HEK293 (cell line): ENCODE results near the gene TTC31.

Experiments used
- CTCF ChIA-PET: fragments of 350-600 bp; formaldehyde crosslinking; extraction: SDS; loops from one replicate; lab custom pipeline; 2021; ENCODE audit warnings: antibody characterized with exemption; lab: Yijun Ruan, JAX
- POLR2A ChIA-PET: fragments of 300-600 bp; formaldehyde crosslinking; extraction: SDS; loops from one replicate; lab custom pipeline; 2020; ENCODE audit warnings: antibody characterized with exemption, inconsistent platforms; lab: Yijun Ruan, JAX
- H3K27ac ChIP-seq: fragments of 200-500 bp; sonication (Bioruptor generic); 2 replicates; pipeline ENCODE4 v1.5.1; 2014; ENCODE audit warnings: low read depth, low read length, control low read depth, inconsistent platforms; ENCODE audit errors: extremely low read depth
- H3K36me3 ChIP-seq, 2 experiments: fragments of 200-500 bp in 1 of 2; sonication (Bioruptor generic) in 1 of 2; 1 replicate in 1 of 2; 2 replicates in 1 of 2; pipeline ENCODE4 v1.5.1; 2014 to 2017; ENCODE audit warnings: inconsistent platforms in 2 of 2, low read length in 2 of 2; ENCODE audit not compliant: control insufficient read depth in 2 of 2, insufficient read depth in 1 of 2
- H3K4me1 ChIP-seq: fragments of 200-500 bp; sonication (Bioruptor generic); 2 replicates; pipeline ENCODE4 v1.5.1; 2014; ENCODE audit warnings: mild to moderate bottlenecking, low read length, inconsistent platforms; ENCODE audit not compliant: control insufficient read depth, insufficient read depth
- H3K4me3 ChIP-seq: 2 replicates; pipeline ENCODE4 v1.5.1; 2011; ENCODE audit warnings: low read depth, mild to moderate bottlenecking, control low read depth, low read length, moderate library complexity
- H3K9me3 ChIP-seq: fragments of 200-500 bp; sonication (Bioruptor generic); 2 replicates; pipeline ENCODE4 v1.5.1; 2014; ENCODE audit warnings: low read depth, low read length, inconsistent platforms; ENCODE audit not compliant: control insufficient read depth, insufficient read depth
- AEBP2 ChIP-seq: fragments of 450-650 bp; formaldehyde crosslinking; IDR thresholded peaks from 2 replicates; pipeline ENCODE4 v1.5.1; 2016; ENCODE audit warnings: missing biosample characterization, missing genetic modification characterization, borderline replicate concordance
- GLI2 ChIP-seq: fragments of 450-650 bp; formaldehyde crosslinking; IDR thresholded peaks from 2 replicates; pipeline ENCODE4; 2017; ENCODE audit warnings: missing biosample characterization, missing genetic modification characterization, low read depth, borderline replicate concordance
- INSM2 ChIP-seq: fragments of 450-650 bp; formaldehyde crosslinking; IDR thresholded peaks from 2 replicates; pipeline ENCODE4 v1.5.1; 2016; ENCODE audit warnings: missing biosample characterization, missing genetic modification characterization
- KLF7 ChIP-seq: fragments of 450-650 bp; formaldehyde crosslinking; IDR thresholded peaks from 2 replicates; pipeline ENCODE4 v1.5.1; 2016; ENCODE audit warnings: missing biosample characterization, missing genetic modification characterization, borderline replicate concordance
- KLF9 ChIP-seq: fragments of 450-650 bp; formaldehyde crosslinking; IDR thresholded peaks from 2 replicates; pipeline ENCODE4 v1.5.1; 2016; ENCODE audit warnings: missing biosample characterization, missing genetic modification characterization, low read depth
- PRDM10 ChIP-seq: fragments of 450-650 bp; formaldehyde crosslinking; IDR thresholded peaks from 2 replicates; pipeline ENCODE4 v1.5.1; 2016; ENCODE audit warnings: missing biosample characterization, missing genetic modification characterization
- SP2 ChIP-seq: fragments of 450-650 bp; formaldehyde crosslinking; IDR thresholded peaks from 2 replicates; pipeline ENCODE4 v1.5.1; 2016; ENCODE audit warnings: missing biosample characterization, missing genetic modification characterization
- ZNF112 ChIP-seq: fragments of 450-650 bp; formaldehyde crosslinking; IDR thresholded peaks from 2 replicates; pipeline ENCODE4 v1.5.0; 2017; ENCODE audit warnings: missing biosample characterization, missing genetic modification characterization
- ZNF121 ChIP-seq: fragments of 450-650 bp; formaldehyde crosslinking; IDR thresholded peaks from 2 replicates; pipeline ENCODE4 v1.5.1; 2016; ENCODE audit warnings: missing biosample characterization, missing genetic modification characterization
- ZNF138 ChIP-seq: fragments of 450-650 bp; formaldehyde crosslinking; IDR thresholded peaks from 2 replicates; pipeline ENCODE4 v1.5.1; 2016; ENCODE audit warnings: missing biosample characterization, missing genetic modification characterization, borderline replicate concordance
- ZNF221 ChIP-seq: fragments of 450-650 bp; formaldehyde crosslinking; IDR thresholded peaks from 2 replicates; pipeline ENCODE4 v1.5.1; 2017; ENCODE audit warnings: missing biosample characterization, missing genetic modification characterization, borderline replicate concordance
- ZNF248 ChIP-seq: fragments of 450-650 bp; formaldehyde crosslinking; IDR thresholded peaks from 2 replicates; pipeline ENCODE4 v1.5.1; 2017; ENCODE audit warnings: missing biosample characterization, missing genetic modification characterization
- ZNF274 ChIP-seq, 2 experiments: fragments of 200-500 bp in 1 of 2; fragments of 450-650 bp in 1 of 2; sonication (Bioruptor generic) in 1 of 2; formaldehyde crosslinking in 1 of 2; IDR thresholded peaks; 2 replicates each; pipeline versions ENCODE4 v1.5.1 to v1.6.1; 2014 to 2016; ENCODE audit warnings: borderline replicate concordance in 1 of 2, inconsistent platforms in 1 of 2, low read length in 1 of 2, missing biosample characterization in 1 of 2, missing genetic modification characterization in 1 of 2
- ZNF394 ChIP-seq: fragments of 450-650 bp; formaldehyde crosslinking; IDR thresholded peaks from 2 replicates; pipeline ENCODE4 v1.5.1; 2016; ENCODE audit warnings: missing biosample characterization, missing genetic modification characterization, mild to moderate bottlenecking, moderate library complexity, borderline replicate concordance
- ZNF449 ChIP-seq: fragments of 450-650 bp; formaldehyde crosslinking; IDR thresholded peaks from 2 replicates; pipeline ENCODE4 v1.5.1; 2017; ENCODE audit warnings: missing biosample characterization, mild to moderate bottlenecking, missing genetic modification characterization, moderate library complexity
- ZNF473 ChIP-seq: fragments of 450-650 bp; formaldehyde crosslinking; IDR thresholded peaks from 2 replicates; pipeline ENCODE4 v1.5.1; 2017; ENCODE audit warnings: missing biosample characterization, missing genetic modification characterization
- ZNF670 ChIP-seq: fragments of 450-650 bp; formaldehyde crosslinking; IDR thresholded peaks from 2 replicates; pipeline ENCODE4 v1.5.1; 2016; ENCODE audit warnings: missing biosample characterization, missing genetic modification characterization, low read depth
- ZNF837 ChIP-seq: fragments of 450-650 bp; formaldehyde crosslinking; IDR thresholded peaks from 2 replicates; pipeline ENCODE4 v1.5.1; 2016; ENCODE audit warnings: missing biosample characterization, missing genetic modification characterization

The TTC31 gene

GRCh38 chr2:74510272-74510671, 27.4 kb downstream of the TTC31 start:
- CTCF ChIA-PET, result interaction anchor here (0.8 to 1.2 kb wide), 5 partner anchors 19 to 175 kb away, joined by 3 to 4 read pairs (median 3); partner anchors contain the start of genes AUP1 and HTRA2
- POLR2A ChIA-PET, result interaction anchor here (0.8 to 2.3 kb wide), 4 partner anchors 9 to 52 kb away, joined by 3 to 13 read pairs (median 5); partner anchors contain the start of genes AUP1, CCDC142, HTRA2 and TTC31

GRCh38 chr2:74511104-74511989, 28.5 kb downstream of the TTC31 start:
- no peak overlapping the region for H3K4me3 ChIP-seq
- CTCF ChIA-PET, result interaction anchor here (1.2 kb wide), 1 partner anchor 78 kb away, joined by 3 read pairs; no protein-coding TSS in a partner anchor
- POLR2A ChIA-PET, result interaction anchor here (0.6 to 2.3 kb wide), 5 partner anchors 10 to 427 kb away, joined by 3 to 13 read pairs (median 4); partner anchors contain the start of genes AUP1, CCDC142, HTRA2 and TTC31
- no peaks in the 10 kb centered on the region for H3K36me3 ChIP-seq
- H3K4me1 ChIP-seq, result peaks cover 4% of the 10 kb centered on the region; the same call in 1 of the 2 replicates
- H3K27ac ChIP-seq, result no peak overlapping the region
- peak; percentile 65 for TF ChIP-seq PRDM10
- no peak for TF ChIP-seq KLF7 (tag by site-specific recombination)
- H3K9me3 ChIP-seq, result no peaks in the 10 kb centered on the region

More at GRCh38 chr2:74510272-74510671, 27.4 kb downstream of the TTC31 start:
- Histone ChIP-seq H3K4me1 (peaks cover 4% of the 10 kb centered on the region; the same call in 1 of the 2 replicates), H3K36me3 (peaks cover 4 to 8% of the 10 kb centered on the region in 2 experiments; a peak in 1 of 3 replicates), H3K4me3 (no peak overlapping the region), H3K9me3 (no peaks in the 10 kb centered on the region)
- TF ChIP-seq ZNF112, result no peak
- TF ChIP-seq AEBP2 (tag by site-specific recombination), result no peak
- no peak for TF ChIP-seq ZNF121
- TF ChIP-seq ZNF449 (tag by site-specific recombination), result no peak
- TF ChIP-seq, all 188 proteins: peak for 0
- H3K27ac ChIP-seq, result no peak overlapping the region

GRCh38 chr2:74512744-74513604, 30.1 kb downstream of the TTC31 start:
- POLR2A ChIA-PET, result no interaction called here
- CTCF ChIA-PET, result no interaction called here
- Histone ChIP-seq H3K27ac (no peak overlapping the region), H3K4me3 (no peak overlapping the region), H3K36me3 (no peaks in the 10 kb centered on the region), H3K4me1 (peaks cover 4% of the 10 kb centered on the region; the same call in 1 of the 2 replicates), H3K9me3 (no peaks in the 10 kb centered on the region)
- no peak for TF ChIP-seq SP2 (tag by site-specific recombination)
- TF ChIP-seq ZNF248 (tag by site-specific recombination), result no peak
- TF ChIP-seq ZNF473 (tag by site-specific recombination), result no peak
- no peak for TF ChIP-seq INSM2 (tag by site-specific recombination)
- no peak for TF ChIP-seq KLF9
- TF ChIP-seq ZNF394 (tag by site-specific recombination), result no peak
- TF ChIP-seq ZNF221, result no peak
- no peak for TF ChIP-seq ZNF670 (tag by site-specific recombination)
- no peak for TF ChIP-seq ZNF837 (tag by site-specific recombination)
- TF ChIP-seq ZNF274 (IDR thresholded peaks at IDR 0.05; ENCODE audit: low read length), result no peak
- no peak for TF ChIP-seq ZNF274 (tag by site-specific recombination; IDR thresholded peaks at IDR 0.05; ENCODE audit: borderline replicate concordance)
- TF ChIP-seq ZNF138 (tag by site-specific recombination), result no peak
- no peak for TF ChIP-seq GLI2 (tag by site-specific recombination)
